ENCODE measurements around the gene BTRC.
"Not testable (repeated sequence)": the region's sequence is repeated elsewhere in the genome, so short reads cannot be mapped to it uniquely, and the experiment has no call there.

The BTRC gene

GRCh38 chr10:101367569-101368453 lies 13.8 kb downstream of the BTRC start:
- H3K4me3 ChIP-seq (ENCODE audit: low read length), result no peak overlapping the region
- no peak overlapping the region for H3K27ac ChIP-seq (ENCODE audit: low read depth, low read length)
- H3K27me3 ChIP-seq (ENCODE audit: insufficient read depth, low read length), result no peaks in the 10 kb centered on the region
- WGBS, result 91% methylated on average over 9 of the region's 9 CpGs
- H3K4me1 ChIP-seq (ENCODE audit: insufficient read depth, low read length), result peaks cover 1% of the 10 kb centered on the region; the same call in 1 of the 2 replicates
- no peaks in the 10 kb centered on the region for H3K36me3 ChIP-seq (ENCODE audit: insufficient read depth, low read length)
- H3K9me3 ChIP-seq (ENCODE audit: insufficient read depth, low read depth, low read length), result no peaks in the 10 kb centered on the region
- no peak overlapping the region for H3K9ac ChIP-seq (ENCODE audit: low read depth, low read length)

- no peaks in the 10 kb centered on the region for H3K27me3 ChIP-seq (ENCODE audit: insufficient read depth, low read length)
- no peak overlapping the region for H3K4me3 ChIP-seq (ENCODE audit: low read length)
- H3K9me3 ChIP-seq (ENCODE audit: insufficient read depth, low read depth, low read length), result no peaks in the 10 kb centered on the region
- H3K4me1 ChIP-seq (ENCODE audit: insufficient read depth, low read length), result peaks cover 7% of the 10 kb centered on the region; the same call in 1 of the 2 replicates
- no peak overlapping the region for H3K27ac ChIP-seq (ENCODE audit: low read depth, low read length)
- H3K36me3 ChIP-seq (ENCODE audit: insufficient read depth, low read length), result no peaks in the 10 kb centered on the region
- H3K9ac ChIP-seq (ENCODE audit: low read depth, low read length), result no peak overlapping the region
- WGBS, result 40% methylated on average over 1 of the region's 1 CpG
These were observed 19.1 kb downstream of the BTRC start for GRCh38 chr10:101373063-101373462.

- not testable (repeated sequence) for H3K9ac ChIP-seq (ENCODE audit: low read depth, low read length); H3K36me3 ChIP-seq (ENCODE audit: insufficient read depth, low read length); H3K9me3 ChIP-seq (ENCODE audit: insufficient read depth, low read depth, low read length); H3K27ac ChIP-seq (ENCODE audit: low read depth, low read length); H3K27me3 ChIP-seq (ENCODE audit: insufficient read depth, low read length); H3K4me3 ChIP-seq (ENCODE audit: low read length); H3K4me1 ChIP-seq (ENCODE audit: insufficient read depth, low read length)
- no CpG with 5 or more reads among the region's 3 CpGs for WGBS
These were observed 20.0 kb downstream of the BTRC start for GRCh38 chr10:101373993-101374392.

- WGBS, result 94% methylated on average over 7 of the region's 7 CpGs
- Histone ChIP-seq H3K27me3 (ENCODE audit: insufficient read depth, low read length) (no peaks in the 10 kb centered on the region), H3K9me3 (ENCODE audit: insufficient read depth, low read depth, low read length) (no peaks in the 10 kb centered on the region), H3K36me3 (ENCODE audit: insufficient read depth, low read length) (no peaks in the 10 kb centered on the region), H3K4me1 (ENCODE audit: insufficient read depth, low read length) (peaks cover 7% of the 10 kb centered on the region; the same call in 1 of the 2 replicates), H3K4me3 (ENCODE audit: low read length) (no peak overlapping the region), H3K9ac (ENCODE audit: low read depth, low read length) (no peak overlapping the region), H3K27ac (ENCODE audit: low read depth, low read length) (no peak overlapping the region)
These were observed 21.1 kb downstream of the BTRC start for GRCh38 chr10:101375076-101375475.

GRCh38 chr10:101379663-101380352 lies 25.8 kb downstream of the BTRC start:
- no peaks in the 10 kb centered on the region for H3K27me3 ChIP-seq (ENCODE audit: insufficient read depth, low read length)
- H3K36me3 ChIP-seq (ENCODE audit: insufficient read depth, low read length), result no peaks in the 10 kb centered on the region
- H3K4me3 ChIP-seq (ENCODE audit: low read length), result no peak overlapping the region
- H3K27ac ChIP-seq (ENCODE audit: low read depth, low read length), result no peak overlapping the region
- H3K9me3 ChIP-seq (ENCODE audit: insufficient read depth, low read depth, low read length), result no peaks in the 10 kb centered on the region
- H3K4me1 ChIP-seq (ENCODE audit: insufficient read depth, low read length), result no peaks in the 10 kb centered on the region
- no peak overlapping the region for H3K9ac ChIP-seq (ENCODE audit: low read depth, low read length)
- 93% methylated on average over 3 of the region's 5 CpGs for WGBS

- Histone ChIP-seq H3K4me1 (ENCODE audit: insufficient read depth, low read length) (no peaks in the 10 kb centered on the region), H3K9me3 (ENCODE audit: insufficient read depth, low read depth, low read length) (no peaks in the 10 kb centered on the region), H3K36me3 (ENCODE audit: insufficient read depth, low read length) (no peaks in the 10 kb centered on the region), H3K27me3 (ENCODE audit: insufficient read depth, low read length) (no peaks in the 10 kb centered on the region), H3K9ac (ENCODE audit: low read depth, low read length) (no peak overlapping the region), H3K4me3 (ENCODE audit: low read length) (no peak overlapping the region), H3K27ac (ENCODE audit: low read depth, low read length) (no peak overlapping the region)
- WGBS, result 94% methylated on average over 5 of the region's 5 CpGs
These were observed 26.5 kb downstream of the BTRC start for GRCh38 chr10:101380353-101381017.

- no peak overlapping the region for H3K9ac ChIP-seq (ENCODE audit: low read depth, low read length)
- no peaks in the 10 kb centered on the region for H3K36me3 ChIP-seq (ENCODE audit: insufficient read depth, low read length)
- WGBS, result 86% methylated on average over 1 of the region's 1 CpG
These were observed 32.1 kb downstream of the BTRC start for GRCh38 chr10:101385866-101386658.

GRCh38 chr10:101386659-101387259 lies 32.8 kb downstream of the BTRC start:
- Histone ChIP-seq H3K4me3 (ENCODE audit: low read length) (no peak overlapping the region), H3K36me3 (ENCODE audit: insufficient read depth, low read length) (no peaks in the 10 kb centered on the region), H3K9me3 (ENCODE audit: insufficient read depth, low read depth, low read length) (no peaks in the 10 kb centered on the region), H3K27me3 (ENCODE audit: insufficient read depth, low read length) (no peaks in the 10 kb centered on the region), H3K27ac (ENCODE audit: low read depth, low read length) (no peak overlapping the region), H3K4me1 (ENCODE audit: insufficient read depth, low read length) (no peaks in the 10 kb centered on the region), H3K9ac (ENCODE audit: low read depth, low read length) (no peak overlapping the region)
- WGBS, result 93% methylated on average over 3 of the region's 4 CpGs

More at GRCh38 chr10:101385866-101386658, 32.1 kb downstream of the BTRC start:
- Histone ChIP-seq H3K9me3 (ENCODE audit: insufficient read depth, low read depth, low read length) (no peaks in the 10 kb centered on the region), H3K4me3 (ENCODE audit: low read length) (no peak overlapping the region), H3K27ac (ENCODE audit: low read depth, low read length) (no peak overlapping the region), H3K27me3 (ENCODE audit: insufficient read depth, low read length) (no peaks in the 10 kb centered on the region), H3K4me1 (ENCODE audit: insufficient read depth, low read length) (no peaks in the 10 kb centered on the region)

- H3K4me3 ChIP-seq (ENCODE audit: low read length), result no peak overlapping the region
- no peak overlapping the region for H3K9ac ChIP-seq (ENCODE audit: low read depth, low read length)
- H3K9me3 ChIP-seq (ENCODE audit: insufficient read depth, low read depth, low read length), result no peaks in the 10 kb centered on the region
- no peaks in the 10 kb centered on the region for H3K27me3 ChIP-seq (ENCODE audit: insufficient read depth, low read length)
- H3K27ac ChIP-seq (ENCODE audit: low read depth, low read length), result no peak overlapping the region
- H3K4me1 ChIP-seq (ENCODE audit: insufficient read depth, low read length), result no peaks in the 10 kb centered on the region
- H3K36me3 ChIP-seq (ENCODE audit: insufficient read depth, low read length), result no peaks in the 10 kb centered on the region
- WGBS, result 92% methylated on average over 2 of the region's 2 CpGs
These were observed 34.8 kb downstream of the BTRC start for GRCh38 chr10:101388676-101389276.

- whole genome bisulfite sequencing, result 93% methylated on average over 2 of the region's 2 CpGs
- H3K36me3 ChIP-seq (ENCODE audit: insufficient read depth, low read length); H3K27ac ChIP-seq (ENCODE audit: low read depth, low read length); H3K27me3 ChIP-seq (ENCODE audit: insufficient read depth, low read length); H3K4me1 ChIP-seq (ENCODE audit: insufficient read depth, low read length); H3K9me3 ChIP-seq (ENCODE audit: insufficient read depth, low read depth, low read length); H3K4me3 ChIP-seq (ENCODE audit: low read length); H3K9ac ChIP-seq (ENCODE audit: low read depth, low read length): not testable (repeated sequence)
These were observed 35.6 kb downstream of the BTRC start for GRCh38 chr10:101389532-101389931.

Data from HUES64 (cell line).